HG02678 (cell line): ENCODE measurements around the gene C11orf54.
A peak's percentile ranks its signal among the peaks of the same experiment; 100 is the strongest.
"Not testable (repeated sequence)": the region's sequence is repeated elsewhere in the genome, so short reads cannot be mapped to it uniquely, and the experiment has no call there.

Experiments used
- ATAC-seq: cut with Tn5 transposase; IDR thresholded peaks from one replicate; pipeline ENCODE4 v1.9.1; 2021; ENCODE audit warnings: mild to moderate bottlenecking, moderate library complexity; ENCODE audit not compliant: unreplicated experiment

C11orf54 gene

GRCh38 chr11:93765551-93765950 lies 24.1 kb downstream of the C11orf54 start:
- no peak for ATAC-seq

- ATAC-seq = no peak
These were observed 25.0 kb downstream of the C11orf54 start for GRCh38 chr11:93766504-93766903.

- no peak for ATAC-seq
These were observed 25.5 kb downstream of the C11orf54 start for GRCh38 chr11:93767018-93767417.

- no peak for ATAC-seq
These were observed 28.7 kb downstream of the C11orf54 start for GRCh38 chr11:93770160-93770559.

GRCh38 chr11:93772123-93772522 lies 30.7 kb downstream of the C11orf54 start:
- no peak for ATAC-seq

- no peak for ATAC-seq
These were observed 31.6 kb downstream of the C11orf54 start for GRCh38 chr11:93773045-93773477.

GRCh38 chr11:93773601-93774200 lies 32.2 kb downstream of the C11orf54 start:
- ATAC-seq = no peak

GRCh38 chr11:93774560-93774959 lies 33.1 kb downstream of the C11orf54 start:
- not testable (repeated sequence) for ATAC-seq

GRCh38 chr11:93775289-93775688 lies 33.8 kb downstream of the C11orf54 start:
- no peak for ATAC-seq

- ATAC-seq = no peak
These were observed 41.9 kb downstream of the C11orf54 start for GRCh38 chr11:93783362-93783761.

- ATAC-seq = peak; percentile 44
These were observed 42.3 kb downstream of the C11orf54 start for GRCh38 chr11:93783765-93784144.

GRCh38 chr11:93784145-93784934 lies 42.9 kb downstream of the C11orf54 start, which contains the start of gene MED17:
TSS of gene MED17 (plus strand) at chr11:93784282. CDS start at chr11:93784514, 232 bp downstream.
- ATAC-seq = peak; percentile 96

GRCh38 chr11:93784935-93785360 lies 43.5 kb downstream of the C11orf54 start:
- ATAC-seq = peak; percentile 32

- no peak for ATAC-seq
These were observed 50.0 kb downstream of the C11orf54 start for GRCh38 chr11:93791493-93791892.

- ATAC-seq = no peak
These were observed 55.2 kb downstream of the C11orf54 start for GRCh38 chr11:93796441-93797231.

GRCh38 chr11:93801366-93801765 lies 59.9 kb downstream of the C11orf54 start:
- no peak for ATAC-seq

- no peak for ATAC-seq
These were observed 63.4 kb downstream of the C11orf54 start for GRCh38 chr11:93804879-93805278.

GRCh38 chr11:93807980-93808379 lies 66.5 kb downstream of the C11orf54 start:
- ATAC-seq = no peak

- no peak for ATAC-seq
These were observed 72.5 kb downstream of the C11orf54 start for GRCh38 chr11:93813974-93814373.
